Measurements from ENCODE around the gene APOM.

DNA sequence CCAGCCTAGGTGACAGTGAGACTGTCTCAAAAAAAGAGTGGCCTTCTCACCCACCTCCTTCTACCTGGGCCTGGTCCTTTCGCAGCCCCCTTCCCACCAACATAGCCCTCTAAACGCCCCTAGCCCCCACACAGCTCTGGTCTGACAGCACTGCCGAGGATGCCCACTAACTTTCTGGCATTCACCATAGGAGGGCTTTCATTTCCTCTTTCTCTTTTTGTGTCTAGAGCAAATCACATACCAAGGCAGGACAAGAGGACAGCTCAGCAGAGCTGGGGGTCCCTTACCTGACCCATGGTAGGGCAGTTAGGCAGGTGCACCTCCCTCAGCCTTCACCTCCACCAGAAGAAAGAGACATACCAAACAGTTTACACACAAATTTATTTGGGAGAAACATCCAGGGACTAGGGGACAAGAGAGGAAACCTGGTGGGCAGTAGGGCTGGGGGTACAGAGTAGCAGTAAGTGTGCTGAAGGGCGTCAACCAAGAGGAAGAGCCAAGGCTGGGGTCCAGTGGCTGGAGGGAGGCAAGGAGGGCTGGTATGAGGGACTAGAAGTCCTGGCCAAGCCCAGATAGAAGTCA is 20.7 kb downstream of the APOM start:
- no peak for TF ChIP-seq POLR2A (IDR thresholded peaks at IDR 0.05)
- TF ChIP-seq, protein P1, sequence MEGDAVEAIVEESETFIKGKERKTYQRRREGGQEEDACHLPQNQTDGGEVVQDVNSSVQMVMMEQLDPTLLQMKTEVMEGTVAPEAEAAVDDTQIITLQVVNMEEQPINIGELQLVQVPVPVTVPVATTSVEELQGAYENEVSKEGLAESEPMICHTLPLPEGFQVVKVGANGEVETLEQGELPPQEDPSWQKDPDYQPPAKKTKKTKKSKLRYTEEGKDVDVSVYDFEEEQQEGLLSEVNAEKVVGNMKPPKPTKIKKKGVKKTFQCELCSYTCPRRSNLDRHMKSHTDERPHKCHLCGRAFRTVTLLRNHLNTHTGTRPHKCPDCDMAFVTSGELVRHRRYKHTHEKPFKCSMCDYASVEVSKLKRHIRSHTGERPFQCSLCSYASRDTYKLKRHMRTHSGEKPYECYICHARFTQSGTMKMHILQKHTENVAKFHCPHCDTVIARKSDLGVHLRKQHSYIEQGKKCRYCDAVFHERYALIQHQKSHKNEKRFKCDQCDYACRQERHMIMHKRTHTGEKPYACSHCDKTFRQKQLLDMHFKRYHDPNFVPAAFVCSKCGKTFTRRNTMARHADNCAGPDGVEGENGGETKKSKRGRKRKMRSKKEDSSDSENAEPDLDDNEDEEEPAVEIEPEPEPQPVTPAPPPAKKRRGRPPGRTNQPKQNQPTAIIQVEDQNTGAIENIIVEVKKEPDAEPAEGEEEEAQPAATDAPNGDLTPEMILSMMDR (IDR thresholded peaks at IDR 0.05): no peak

Data from thyroid gland (tissue), 4 donors.